Measurements from ENCODE around the gene GPR137. TPM values are rescaled to one million over a fixed set of nuclear protein-coding genes. Genes with fewer than 3 reads are reported as not detected.

The GPR137 gene
- total RNA-seq, 4 donors from 2014 or later, result 6.4 to 35.2 (median 27.4) TPM

DNA sequence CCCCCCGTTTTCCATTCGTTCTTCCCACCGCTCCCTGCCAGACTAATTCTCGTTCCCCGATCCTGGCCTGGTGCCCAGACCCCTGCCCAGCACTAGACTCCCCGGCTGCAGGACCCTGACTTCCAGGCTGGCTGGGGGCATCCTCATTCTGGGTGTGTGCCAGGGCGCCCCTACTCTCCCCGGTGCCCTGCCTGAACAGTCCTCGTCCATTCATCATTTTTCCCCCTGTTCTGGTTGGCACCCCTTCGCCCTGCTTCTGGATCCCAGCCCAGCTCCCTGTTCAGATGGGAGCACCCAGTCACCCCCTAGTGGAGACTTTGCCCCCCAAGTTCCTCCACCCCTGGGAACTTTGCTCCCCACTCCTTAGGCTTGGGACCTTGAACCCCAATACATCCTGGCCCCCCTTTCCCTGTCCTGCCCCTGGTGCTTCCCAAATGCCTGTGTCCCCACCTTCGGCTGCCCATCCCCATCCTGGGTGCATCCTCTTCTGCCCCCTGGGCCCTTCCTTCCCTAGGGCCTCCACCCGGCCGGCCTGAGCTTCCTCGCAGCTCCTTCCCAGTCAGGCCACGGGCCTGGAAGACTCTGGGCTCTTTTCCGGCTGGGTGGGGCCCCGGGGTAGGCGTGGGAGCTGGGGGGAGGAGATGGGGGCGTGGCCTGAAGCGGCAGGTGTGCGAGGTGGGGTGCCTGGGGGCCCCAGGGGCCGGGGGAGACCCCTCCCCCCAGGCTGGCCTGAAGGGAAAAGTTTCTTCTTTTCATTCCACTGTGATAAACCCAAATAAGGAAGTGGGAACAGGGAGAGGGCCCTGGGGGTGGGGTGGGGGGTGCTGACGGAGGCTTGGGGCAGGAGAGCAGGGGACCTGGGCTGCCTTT lies 33.4 kb upstream of the GPR137 start:
- H3K9me3 ChIP-seq, result no peaks in the 10 kb centered on the region
- peaks cover 15 to 42% (median 29%) of the 10 kb centered on the region in 4 donors for H3K4me1 ChIP-seq

DNA sequence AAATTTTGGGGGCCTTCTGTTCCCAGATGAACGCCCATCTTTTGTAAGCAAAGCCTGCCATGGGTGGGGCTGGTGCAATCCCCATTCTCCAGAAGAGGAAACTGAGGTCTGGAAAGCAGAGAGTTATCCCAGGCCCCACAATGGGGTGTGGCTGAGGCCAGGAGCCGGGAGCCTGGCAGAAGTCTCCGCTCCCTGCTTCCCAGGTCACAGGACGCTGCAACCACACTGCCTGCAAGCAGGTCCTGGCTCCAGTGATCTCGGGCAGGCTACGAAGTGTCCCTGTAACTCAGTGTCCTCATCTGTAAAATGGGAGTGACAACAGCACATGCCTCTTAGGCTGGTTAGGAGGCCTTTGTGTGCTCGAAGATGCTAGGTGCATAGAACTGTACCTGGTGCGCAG lies 32.6 kb upstream of the GPR137 start:
- no peaks in the 10 kb centered on the region for H3K9me3 ChIP-seq
- H3K27me3 ChIP-seq, result no peaks in the 10 kb centered on the region
- no peak for TF ChIP-seq EP300 (IDR thresholded peaks at IDR 0.05; ENCODE audit: low read depth)
- no peak for TF ChIP-seq POLR2A (IDR thresholded peaks at IDR 0.05)
- TF ChIP-seq POLR2AphosphoS5 (IDR thresholded peaks at IDR 0.05), result no peak
- TF ChIP-seq, protein P1, sequence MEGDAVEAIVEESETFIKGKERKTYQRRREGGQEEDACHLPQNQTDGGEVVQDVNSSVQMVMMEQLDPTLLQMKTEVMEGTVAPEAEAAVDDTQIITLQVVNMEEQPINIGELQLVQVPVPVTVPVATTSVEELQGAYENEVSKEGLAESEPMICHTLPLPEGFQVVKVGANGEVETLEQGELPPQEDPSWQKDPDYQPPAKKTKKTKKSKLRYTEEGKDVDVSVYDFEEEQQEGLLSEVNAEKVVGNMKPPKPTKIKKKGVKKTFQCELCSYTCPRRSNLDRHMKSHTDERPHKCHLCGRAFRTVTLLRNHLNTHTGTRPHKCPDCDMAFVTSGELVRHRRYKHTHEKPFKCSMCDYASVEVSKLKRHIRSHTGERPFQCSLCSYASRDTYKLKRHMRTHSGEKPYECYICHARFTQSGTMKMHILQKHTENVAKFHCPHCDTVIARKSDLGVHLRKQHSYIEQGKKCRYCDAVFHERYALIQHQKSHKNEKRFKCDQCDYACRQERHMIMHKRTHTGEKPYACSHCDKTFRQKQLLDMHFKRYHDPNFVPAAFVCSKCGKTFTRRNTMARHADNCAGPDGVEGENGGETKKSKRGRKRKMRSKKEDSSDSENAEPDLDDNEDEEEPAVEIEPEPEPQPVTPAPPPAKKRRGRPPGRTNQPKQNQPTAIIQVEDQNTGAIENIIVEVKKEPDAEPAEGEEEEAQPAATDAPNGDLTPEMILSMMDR (IDR thresholded peaks at IDR 0.05), result no peak
- peaks cover 15 to 37% (median 23%) of the 10 kb centered on the region in 4 donors for H3K4me1 ChIP-seq
- in situ Hi-C loops (cut with MboI; ENCODE audit: low pct_ligation_motif_present in 1 of 4, low pct_unique_long_range_greater_than_20kb in 1 of 4, low sequenced_read_pairs in 3 of 4) (no loop called here), intact Hi-C loops (cut with DNase I; ENCODE audit: low total_unique reads) (loop anchor here (5.0 kb wide), 1 partner anchor 49 kb away; the partner anchor contains the start of gene CATSPERZ)
- WGBS, 2 donors (ENCODE audit: low coverage in 1 of 2), result 72% methylated on average over 8 of the region's 8 CpGs; no CpG with 5 or more reads in 1 of the 2 donors
- DNase-seq, result no peak
- peak overlapping the region in 2 of 4 donors; percentile 65 to 86 for H3K4me3 ChIP-seq
- peaks cover 0 to 20% (median 0%) of the 10 kb centered on the region in 4 donors for H3K36me3 ChIP-seq
- H3K27ac ChIP-seq, result peak overlapping the region; percentile 84 to 91 (median 88)

More for the DNA sequence above, 33.4 kb upstream of the GPR137 start:
- Histone ChIP-seq H3K36me3 (peaks cover 0 to 20% (median 0%) of the 10 kb centered on the region in 4 donors), H3K27me3 (no peaks in the 10 kb centered on the region), H3K4me3 (peak overlapping the region; percentile 65 to 91 (median 86)), H3K27ac (peak overlapping the region; percentile 84 to 91 (median 88))
- intact Hi-C loops (cut with DNase I; ENCODE audit: low total_unique reads), result loop anchor here (5.0 kb wide), 1 partner anchor 50 kb away; the partner anchor contains the start of gene CATSPERZ
- TF ChIP-seq POLR2AphosphoS5 (IDR thresholded peaks at IDR 0.05) (peak; percentile 74 to 83 (median 77)), EP300 (IDR thresholded peaks at IDR 0.05; ENCODE audit: low read depth) (no peak), POLR2A (IDR thresholded peaks at IDR 0.05) (peak; percentile 88)
- TF ChIP-seq, protein P1 (IDR thresholded peaks at IDR 0.05), result peak; percentile 31 to 70 (median 50)
- WGBS, 2 donors (ENCODE audit: low coverage in 1 of 2), result 4 to 6% methylated on average over 10 to 23 of the region's 23 CpGs
- peak; percentile 89 for DNase-seq
- in situ Hi-C loops (cut with MboI; ENCODE audit: low pct_ligation_motif_present in 1 of 4, low pct_unique_long_range_greater_than_20kb in 1 of 4, low sequenced_read_pairs in 3 of 4), result no loop called here

DNA sequence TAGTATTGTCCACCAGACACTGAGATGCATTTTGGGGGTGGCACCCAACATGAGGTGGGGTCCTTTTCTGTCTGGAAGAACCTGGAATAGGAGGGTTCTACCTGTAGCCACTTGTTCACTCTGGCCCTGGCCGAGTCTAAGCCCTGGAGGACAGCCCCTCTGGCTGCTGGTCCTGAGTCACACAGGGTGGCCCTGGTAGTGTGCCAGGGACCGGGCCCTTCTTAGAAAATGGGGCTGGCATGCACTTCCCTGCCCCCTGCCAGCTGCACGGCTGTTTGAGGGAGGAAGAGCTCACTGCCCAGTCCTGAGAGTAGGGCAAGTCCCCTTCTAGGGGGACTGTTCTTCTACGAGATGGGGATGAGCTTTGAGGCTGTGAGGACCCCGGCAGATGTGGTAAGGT lies 32.2 kb upstream of the GPR137 start:
- H3K9me3 ChIP-seq, result no peaks in the 10 kb centered on the region
- 66% methylated on average over 5 of the region's 5 CpGs; no CpG with 5 or more reads in 1 of the 2 donors for WGBS, 2 donors (ENCODE audit: low coverage in 1 of 2)
- H3K36me3 ChIP-seq, result peaks cover 0 to 21% (median 0%) of the 10 kb centered on the region in 4 donors
- peak overlapping the region in 1 of 4 donors; percentile 84 for H3K27ac ChIP-seq
- DNase-seq, result peak; percentile 19
- H3K4me3 ChIP-seq, result no peak overlapping the region
- TF ChIP-seq EP300 (IDR thresholded peaks at IDR 0.05; ENCODE audit: low read depth) (no peak), POLR2AphosphoS5 (IDR thresholded peaks at IDR 0.05) (no peak), POLR2A (IDR thresholded peaks at IDR 0.05) (no peak)
- TF ChIP-seq, protein P1 (IDR thresholded peaks at IDR 0.05), result no peak
- intact Hi-C loops (cut with DNase I; ENCODE audit: low total_unique reads) (loop anchor here (5.0 kb wide), 1 partner anchor 49 kb away; the partner anchor contains the start of gene CATSPERZ), in situ Hi-C loops (cut with MboI; ENCODE audit: low pct_ligation_motif_present in 1 of 4, low pct_unique_long_range_greater_than_20kb in 1 of 4, low sequenced_read_pairs in 3 of 4) (no loop called here)
- peaks cover 15 to 36% (median 23%) of the 10 kb centered on the region in 4 donors for H3K4me1 ChIP-seq
- H3K27me3 ChIP-seq, result no peaks in the 10 kb centered on the region

DNA sequence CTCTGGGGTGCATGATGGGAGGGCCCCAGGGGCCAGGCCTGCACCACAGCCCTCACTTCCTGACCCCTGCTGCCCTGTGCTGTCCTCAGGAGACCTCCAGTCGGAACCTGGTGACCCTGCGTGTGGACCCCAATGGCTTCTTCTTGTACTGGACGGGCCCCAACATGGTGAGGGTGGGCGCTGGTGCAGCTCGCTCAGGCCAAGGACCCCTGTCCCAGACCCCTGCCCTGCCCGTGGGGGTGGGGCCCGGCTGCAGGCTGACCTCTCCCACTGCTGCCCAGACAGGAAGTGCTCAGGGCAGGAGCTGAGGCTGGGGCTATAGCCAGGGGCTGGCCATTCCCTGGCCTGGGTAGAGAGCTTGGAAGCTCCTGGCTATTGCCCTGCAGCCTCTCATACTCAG lies 31.3 kb upstream of the GPR137 start:
- Histone ChIP-seq H3K9me3 (no peaks in the 10 kb centered on the region), H3K4me3 (no peak overlapping the region), H3K27me3 (no peaks in the 10 kb centered on the region), H3K4me1 (peaks cover 15 to 36% (median 23%) of the 10 kb centered on the region in 4 donors), H3K27ac (no peak overlapping the region), H3K36me3 (peaks cover 0 to 29% (median 0%) of the 10 kb centered on the region in 4 donors)
- intact Hi-C loops (cut with DNase I; ENCODE audit: low total_unique reads), result loop anchor here (5.0 kb wide), 1 partner anchor 48 kb away; the partner anchor contains the start of gene CATSPERZ
- in situ Hi-C loops (cut with MboI; ENCODE audit: low pct_ligation_motif_present in 1 of 4, low pct_unique_long_range_greater_than_20kb in 1 of 4, low sequenced_read_pairs in 3 of 4), result no loop called here
- WGBS, 2 donors (ENCODE audit: low coverage in 1 of 2), result 86% methylated on average over 7 of the region's 7 CpGs; no CpG with 5 or more reads in 1 of the 2 donors
- no peak for DNase-seq
- TF ChIP-seq EP300 (IDR thresholded peaks at IDR 0.05; ENCODE audit: low read depth), result no peak
- no peak for TF ChIP-seq POLR2A (IDR thresholded peaks at IDR 0.05)

Data from transverse colon (tissue), 4 donors.